Sigmoid colon (tissue), 3 donors: ENCODE data around the gene PGF.

Experiments
- POLR2A ChIP-seq, 2 donors: fragments of 450-650 bp; IDR thresholded peaks; one replicate each; pipeline ENCODE4 v1.6.1; 2016; ENCODE audit warnings: antibody characterized with exemption in 2 of 2, mild to moderate bottlenecking in 2 of 2, moderate library complexity in 2 of 2
- TF ChIP-seq, protein P1 (sequence below), 4 experiments: fragments of 450-650 bp in 3 of 4; fragments of 200-600 bp in 1 of 4; IDR thresholded peaks; one replicate each; pipeline ENCODE4 v1.5.1; 2016 to 2019; ENCODE audit warnings: antibody characterized with exemption in 4 of 4, mild to moderate bottlenecking in 3 of 4, moderate library complexity in 2 of 4

DNA sequence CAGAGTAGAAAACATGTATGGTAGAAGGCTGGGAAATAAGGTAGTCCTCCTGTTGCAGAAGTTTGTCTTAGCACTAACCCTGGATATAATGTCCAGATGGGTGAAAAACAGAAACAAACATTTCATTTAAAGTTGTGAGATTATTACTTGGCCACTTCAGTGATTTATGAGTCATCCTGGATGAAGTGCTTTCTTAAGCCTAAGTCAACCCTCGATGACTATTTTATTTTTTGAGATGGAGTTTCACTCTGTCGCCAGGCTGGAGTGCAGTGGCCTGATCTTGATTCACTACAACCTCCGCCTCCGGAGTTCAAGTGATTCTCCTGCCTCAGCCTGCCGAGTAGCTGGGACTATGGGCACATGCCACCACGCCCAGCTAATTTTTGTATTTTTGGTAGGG lies 63.5 kb downstream of the PGF start:
- TF ChIP-seq, protein P1, sequence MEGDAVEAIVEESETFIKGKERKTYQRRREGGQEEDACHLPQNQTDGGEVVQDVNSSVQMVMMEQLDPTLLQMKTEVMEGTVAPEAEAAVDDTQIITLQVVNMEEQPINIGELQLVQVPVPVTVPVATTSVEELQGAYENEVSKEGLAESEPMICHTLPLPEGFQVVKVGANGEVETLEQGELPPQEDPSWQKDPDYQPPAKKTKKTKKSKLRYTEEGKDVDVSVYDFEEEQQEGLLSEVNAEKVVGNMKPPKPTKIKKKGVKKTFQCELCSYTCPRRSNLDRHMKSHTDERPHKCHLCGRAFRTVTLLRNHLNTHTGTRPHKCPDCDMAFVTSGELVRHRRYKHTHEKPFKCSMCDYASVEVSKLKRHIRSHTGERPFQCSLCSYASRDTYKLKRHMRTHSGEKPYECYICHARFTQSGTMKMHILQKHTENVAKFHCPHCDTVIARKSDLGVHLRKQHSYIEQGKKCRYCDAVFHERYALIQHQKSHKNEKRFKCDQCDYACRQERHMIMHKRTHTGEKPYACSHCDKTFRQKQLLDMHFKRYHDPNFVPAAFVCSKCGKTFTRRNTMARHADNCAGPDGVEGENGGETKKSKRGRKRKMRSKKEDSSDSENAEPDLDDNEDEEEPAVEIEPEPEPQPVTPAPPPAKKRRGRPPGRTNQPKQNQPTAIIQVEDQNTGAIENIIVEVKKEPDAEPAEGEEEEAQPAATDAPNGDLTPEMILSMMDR (IDR thresholded peaks at IDR 0.05): no peak
- no peak for TF ChIP-seq POLR2A (IDR thresholded peaks at IDR 0.05)
